ENCODE results near the gene CERS6.
"Not testable (repeated sequence)": the region's sequence is repeated elsewhere in the genome, so short reads cannot be mapped to it uniquely, and the experiment has no call there.

Gene CERS6

GRCh38 chr2:168502852-168503251, 46.8 kb downstream of the CERS6 start:
- DNase-seq: not testable (repeated sequence)

DNA sequence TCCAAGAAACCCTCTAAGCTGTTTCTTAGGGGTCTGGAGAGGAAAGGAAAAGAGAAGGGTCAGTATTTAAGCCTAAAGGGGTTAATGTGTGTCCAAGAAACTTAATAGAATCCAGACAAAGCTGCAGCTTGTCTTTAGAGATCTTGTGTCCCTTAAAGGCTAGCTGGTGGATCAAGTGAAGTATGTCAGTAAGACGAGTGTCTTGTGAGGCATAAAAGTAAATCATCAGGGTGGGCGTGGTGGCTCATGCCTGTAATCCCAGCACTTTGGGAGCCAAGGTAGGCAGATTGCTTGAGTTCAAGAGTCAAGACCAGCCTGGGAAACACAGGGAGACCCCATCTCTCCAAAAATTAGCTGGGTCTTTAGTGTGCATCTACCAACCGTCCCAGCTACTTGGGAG, 47.8 kb downstream of the CERS6 start:
- DNase-seq: no peak

DNA sequence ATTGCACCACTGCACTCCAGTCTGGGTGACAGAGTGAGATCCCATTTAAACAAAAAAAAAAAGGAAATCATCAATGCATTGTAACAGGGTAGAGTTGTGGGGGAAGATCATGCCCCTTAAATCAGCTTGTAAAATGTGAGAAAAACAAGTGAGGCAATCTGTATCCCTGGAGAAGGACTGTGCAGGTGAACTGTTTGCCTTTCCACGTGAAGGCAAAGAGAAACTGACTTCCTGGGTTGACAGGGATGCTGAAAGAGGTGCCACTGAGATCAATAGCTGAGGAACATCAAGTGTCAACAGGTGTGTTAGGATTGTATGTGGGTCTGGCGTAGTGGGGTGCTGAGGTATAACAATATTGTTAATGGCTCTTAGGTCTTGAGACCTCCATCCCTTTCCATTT, 48.3 kb downstream of the CERS6 start:
- DNase-seq: no peak

DNA sequence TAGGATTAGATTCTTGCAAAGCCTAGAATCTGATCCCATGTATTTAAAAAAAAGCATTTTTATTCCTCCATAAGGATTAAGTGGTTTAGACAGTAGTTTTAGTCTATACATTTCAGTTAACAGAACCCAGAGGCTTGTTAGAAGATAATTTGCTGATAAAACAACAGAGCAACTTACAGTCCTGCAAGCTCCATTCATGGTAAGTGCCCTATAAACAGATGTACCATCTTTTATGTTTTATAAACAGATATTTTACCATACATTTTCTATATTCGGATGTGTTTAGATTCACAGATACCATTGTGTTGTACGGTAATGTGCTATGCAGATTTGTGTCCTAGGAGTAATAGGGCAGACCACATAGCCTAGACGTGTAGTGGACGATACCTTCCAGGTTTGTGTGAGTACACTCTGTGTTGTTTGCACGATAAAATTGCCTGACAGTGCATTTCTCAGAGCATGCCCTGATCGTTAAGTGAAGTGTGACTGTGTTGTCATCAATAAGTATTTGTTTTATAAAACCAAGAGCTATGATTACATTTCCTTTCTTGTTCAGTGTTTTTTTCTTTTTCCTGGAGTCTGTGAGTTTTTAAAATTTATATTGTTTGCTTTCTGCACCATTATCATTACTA, 54.2 kb downstream of the CERS6 start:
- DNase-seq: no peak

DNA sequence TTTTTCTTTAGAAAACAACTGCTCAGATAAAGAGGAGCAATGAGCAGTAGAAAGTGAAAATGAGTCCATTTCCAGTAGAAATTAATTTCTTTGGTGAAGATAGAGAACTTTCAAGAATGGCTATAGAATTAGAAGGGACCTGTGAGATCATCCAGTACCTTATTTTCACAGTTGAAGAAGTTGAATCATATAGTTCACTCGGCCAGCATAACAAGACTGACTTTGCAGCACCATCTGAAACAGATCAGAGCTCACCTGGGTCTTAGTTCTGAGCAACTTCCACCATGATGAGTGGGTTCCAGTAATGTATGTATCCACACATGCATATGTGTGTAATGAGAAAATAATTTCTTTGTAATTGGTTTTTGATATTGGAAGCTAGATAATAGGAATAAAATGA, 58.6 kb downstream of the CERS6 start:
- DNase-seq: no peak

DNA sequence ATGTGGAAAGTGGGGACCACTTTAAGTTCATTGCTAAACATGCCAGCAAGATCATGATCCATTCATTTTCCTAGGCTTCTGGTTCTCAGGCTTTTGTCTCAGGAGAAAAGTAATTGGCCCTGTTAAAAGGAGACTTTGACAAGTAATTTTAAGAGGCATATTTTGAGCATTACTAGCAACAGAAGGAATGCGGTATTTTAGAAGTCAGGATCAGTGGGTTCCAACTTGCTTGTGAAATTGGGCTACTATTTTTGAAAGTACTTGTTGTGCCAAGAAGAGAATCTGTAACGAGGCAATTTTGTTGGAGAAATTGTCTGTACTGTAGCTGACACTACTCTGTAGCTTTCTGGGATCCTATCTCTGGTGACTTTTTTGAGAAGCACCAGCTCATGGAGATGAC, 59.4 kb downstream of the CERS6 start:
- no peak for DNase-seq

DNA sequence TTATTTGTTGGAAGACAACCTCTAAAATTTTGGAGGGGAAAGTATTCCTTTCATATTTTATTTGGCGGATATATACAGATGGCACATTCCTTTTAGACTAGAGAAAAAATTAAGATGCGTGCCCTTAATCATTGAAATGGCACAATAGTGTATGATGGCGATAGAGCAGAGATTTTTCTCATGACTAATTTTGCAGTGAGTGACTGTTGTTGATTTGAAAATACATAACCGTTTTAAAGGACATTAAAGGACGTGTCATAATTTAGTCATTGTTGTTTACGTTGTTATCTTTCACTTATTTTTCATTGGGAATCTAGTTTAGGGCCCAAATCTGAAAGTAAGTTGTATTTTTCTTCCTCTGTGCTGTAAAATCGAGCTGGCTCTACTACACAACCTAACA, 61.7 kb downstream of the CERS6 start:
- no peak for DNase-seq

GRCh38 chr2:168518555-168519066, 62.5 kb downstream of the CERS6 start:
- no peak for DNase-seq

- no peak for DNase-seq
Observed at GRCh38 chr2:168519534-168520308, 63.6 kb downstream of the CERS6 start.

- no peak for DNase-seq
Observed at GRCh38 chr2:168521053-168521741, 65.1 kb downstream of the CERS6 start.

- DNase-seq: no peak
Observed at GRCh38 chr2:168522446-168522845, 66.4 kb downstream of the CERS6 start.

DNA sequence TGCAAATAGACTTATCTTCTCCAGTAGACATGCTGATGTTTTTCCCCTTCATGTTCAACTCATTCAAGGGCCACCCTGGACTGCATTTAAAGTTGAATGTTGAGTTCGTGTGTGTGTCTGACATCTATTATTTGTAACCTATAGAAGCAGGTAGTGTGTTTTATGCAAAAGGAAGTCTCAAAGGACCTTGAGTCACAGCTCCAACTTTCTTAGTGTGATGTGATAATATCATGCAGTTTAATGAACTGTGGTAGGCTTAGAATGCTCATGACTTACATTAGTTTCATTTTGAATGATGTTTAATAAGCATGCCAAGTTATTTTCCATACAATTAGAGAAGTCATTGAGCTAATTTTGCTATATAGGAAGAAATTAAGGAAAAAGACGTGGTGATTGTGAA, 67.9 kb downstream of the CERS6 start:
- DNase-seq: no peak

DNA sequence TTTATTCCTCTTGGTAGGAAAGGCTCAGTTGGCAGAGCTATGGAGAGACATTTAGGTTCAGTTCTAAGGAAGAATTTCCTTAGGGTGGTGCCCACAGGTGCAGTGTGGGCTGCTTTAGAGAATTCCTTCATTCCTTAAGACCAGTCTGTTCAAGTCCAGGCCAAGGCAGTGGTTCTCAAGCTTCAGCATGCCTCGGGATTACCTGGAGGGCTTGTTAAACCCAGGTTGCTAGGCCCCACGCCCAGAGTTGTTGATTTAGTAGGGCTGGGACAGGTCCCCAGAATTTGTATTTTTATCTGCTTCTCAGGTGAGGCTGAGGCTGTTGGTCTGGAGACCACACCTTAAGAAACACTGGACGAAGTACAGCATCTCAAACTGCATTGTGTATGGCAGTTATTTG, 68.9 kb downstream of the CERS6 start:
- DNase-seq: no peak

DNA sequence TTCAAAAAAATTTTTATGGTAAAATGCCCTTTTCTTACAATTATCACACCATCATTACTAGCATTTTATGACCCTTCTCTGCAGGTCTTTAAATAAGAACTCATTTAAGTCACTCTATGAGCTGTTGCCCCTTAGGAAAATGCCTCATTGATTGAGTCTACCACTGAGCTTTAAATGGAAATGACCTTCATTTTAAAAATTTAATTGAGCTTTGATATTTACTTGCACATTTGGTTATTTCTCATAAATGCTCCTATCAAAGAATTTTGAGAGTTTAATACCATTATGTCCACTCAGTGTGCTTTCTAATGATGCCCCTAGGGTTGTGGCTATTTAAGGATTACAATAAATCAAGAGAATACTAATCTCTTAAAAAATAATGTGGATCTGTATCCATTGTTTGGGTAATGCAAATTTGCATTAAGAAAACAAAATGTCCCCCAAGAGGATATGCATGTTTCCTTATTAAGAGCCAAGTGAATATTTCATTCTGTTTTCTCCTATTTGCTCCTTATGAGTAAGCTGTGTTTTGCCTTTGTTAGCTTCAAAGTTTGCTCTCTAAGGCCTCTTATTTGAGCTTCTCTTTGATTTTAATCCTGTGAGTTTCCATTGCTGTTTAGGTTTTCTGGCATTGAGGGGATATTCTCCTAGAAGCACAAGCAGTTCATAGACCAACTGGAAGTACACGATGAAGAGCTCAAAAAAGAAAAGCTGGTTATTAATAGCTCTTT, 69.8 kb downstream of the CERS6 start:
- DNase-seq: no peak

GRCh38 chr2:168526641-168527040, 70.6 kb downstream of the CERS6 start:
- DNase-seq: no peak

DNA sequence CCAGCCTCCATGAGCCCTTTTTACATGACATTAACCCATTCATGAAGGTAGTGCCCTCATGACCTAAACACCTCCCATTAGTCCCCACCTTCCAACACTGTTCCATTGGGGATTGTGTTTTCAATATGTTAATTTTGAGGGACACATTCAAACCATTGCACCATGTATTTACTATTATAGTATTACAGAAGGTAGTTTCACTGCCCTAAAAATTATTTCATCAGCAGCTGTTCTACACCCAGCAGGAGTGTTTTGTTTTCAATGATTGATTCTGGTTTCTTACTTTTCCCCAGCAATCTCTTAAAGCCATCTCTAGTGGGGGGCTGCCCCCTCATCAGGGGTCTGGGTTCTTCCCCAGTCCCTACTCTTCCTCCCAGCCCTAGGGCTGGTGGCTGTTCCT, 71.9 kb downstream of the CERS6 start:
- DNase-seq: no peak

DNA sequence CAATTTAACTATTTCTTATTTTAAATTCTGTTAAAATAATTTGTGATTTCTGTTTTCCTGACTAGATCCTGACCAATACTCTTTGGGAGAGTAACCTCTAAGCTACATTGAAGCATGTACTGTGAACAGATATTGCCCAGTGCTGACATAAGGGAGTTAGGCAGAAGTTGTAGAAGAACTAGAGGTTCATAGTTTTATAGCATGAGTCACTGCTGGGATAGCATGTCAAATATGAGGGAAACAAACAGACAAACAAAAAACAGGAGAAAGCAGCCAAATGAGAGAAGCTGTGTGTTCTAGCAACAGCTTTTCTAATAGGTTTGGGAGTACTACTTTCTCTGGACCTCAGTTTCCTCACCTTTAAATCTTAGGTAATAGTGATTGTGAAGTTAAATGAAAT, 72.4 kb downstream of the CERS6 start:
- DNase-seq: no peak

DNA sequence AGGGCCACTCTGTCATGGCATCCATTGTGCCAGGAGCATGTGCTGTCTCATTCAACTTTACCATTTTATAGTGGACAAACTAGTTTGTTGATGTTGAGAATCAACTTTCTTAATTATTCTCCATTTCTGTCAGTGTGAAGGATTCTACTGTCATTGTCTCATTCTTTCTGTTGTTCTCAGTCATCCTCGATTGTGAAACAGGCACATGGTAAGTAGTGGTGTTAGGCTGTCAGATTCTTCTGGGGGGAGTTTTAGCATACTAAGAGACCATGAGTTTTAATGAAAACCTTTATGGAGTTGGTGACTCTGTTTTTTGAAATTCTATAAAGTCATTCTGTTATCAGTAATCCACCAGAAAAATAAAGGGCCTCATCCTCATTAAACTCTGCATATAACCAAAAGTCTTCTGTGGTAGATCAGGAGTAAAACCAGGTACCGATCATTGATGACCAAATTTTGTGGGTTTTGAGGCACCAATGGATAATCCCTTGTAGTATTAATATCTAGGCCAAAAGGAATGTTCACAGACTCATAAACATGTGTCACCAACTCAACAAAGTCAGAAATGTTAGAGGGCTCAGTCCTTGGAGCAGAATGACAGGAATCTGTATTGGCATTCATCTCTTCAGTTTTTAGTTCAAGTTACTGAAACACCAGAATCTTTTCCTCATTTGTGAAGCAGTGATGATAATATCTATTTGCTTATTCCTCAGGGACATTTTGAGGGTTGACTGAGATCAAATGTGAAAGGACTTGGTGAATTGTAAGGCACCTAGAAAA, 73.2 kb downstream of the CERS6 start:
- DNase-seq: no peak

DNA sequence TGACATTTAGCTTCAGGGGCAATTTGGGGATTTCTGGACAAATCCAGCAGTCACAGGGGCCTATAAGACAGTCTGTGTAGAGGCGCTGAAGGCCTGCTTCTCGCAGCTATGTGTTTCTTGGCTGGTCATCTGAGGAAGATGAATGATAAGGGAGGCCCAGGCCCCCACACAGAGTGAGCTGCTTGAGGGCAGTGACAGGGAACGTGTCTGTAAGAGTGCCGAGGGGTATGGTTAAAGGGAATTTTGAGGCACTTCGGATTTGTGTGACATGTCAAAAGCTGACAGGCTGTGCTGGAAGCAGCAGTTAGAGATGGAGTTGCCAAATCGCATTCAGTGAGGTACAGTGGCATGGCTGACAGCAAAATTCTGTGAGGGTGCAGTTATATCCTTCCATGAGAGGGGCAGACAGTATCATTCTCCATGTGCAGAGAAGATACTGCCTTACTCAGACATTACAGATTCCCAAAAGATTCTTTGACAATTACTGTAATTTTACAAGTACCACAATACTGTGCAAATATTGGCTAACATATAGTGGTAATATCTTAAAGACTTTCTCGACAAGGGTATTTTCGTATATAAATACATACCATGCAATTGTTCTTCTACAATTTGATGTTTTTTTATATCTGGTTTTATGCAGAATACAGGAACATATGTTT, 74.0 kb downstream of the CERS6 start:
- DNase-seq: no peak

DNA sequence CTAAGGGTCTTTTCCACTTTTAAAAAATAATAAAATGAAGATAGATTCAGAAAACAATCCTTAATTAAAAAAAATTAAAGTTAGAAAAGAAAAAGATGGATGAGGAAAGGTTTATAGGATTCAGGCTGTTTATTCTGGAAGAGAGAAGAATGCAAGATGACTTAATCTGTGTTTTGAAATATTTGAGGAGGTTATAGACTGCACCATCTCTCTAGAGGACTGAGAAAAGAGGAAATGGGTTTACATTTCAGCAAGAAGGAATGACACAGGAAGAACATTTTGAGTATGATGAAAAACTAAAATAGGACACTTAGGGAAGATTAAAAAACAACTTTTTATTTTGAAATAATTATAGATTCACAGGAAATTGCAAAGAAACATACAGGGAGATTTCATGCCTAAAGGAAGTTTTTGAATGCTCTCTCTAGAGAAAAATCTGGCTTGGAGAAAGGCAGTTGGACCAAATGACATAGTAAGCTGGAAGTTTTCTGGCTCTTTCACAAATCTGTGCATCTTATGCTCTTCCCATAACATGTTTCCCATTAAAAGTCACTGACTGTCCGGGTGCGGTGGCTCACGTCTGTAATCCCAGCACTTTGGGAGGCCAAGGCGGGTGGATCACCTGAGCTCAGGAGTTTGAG, 75.0 kb downstream of the CERS6 start:
- DNase-seq: no peak

- DNase-seq: no peak
Observed at GRCh38 chr2:168534926-168535325, 78.9 kb downstream of the CERS6 start.
